Measurements from ENCODE around the gene LRRN3. TPM values are rescaled to one million over a fixed set of nuclear protein-coding genes. Genes with fewer than 3 reads are reported as not detected.

The LRRN3 gene
- polyA plus RNA-seq, 5 donors, result 34.4 to 75.3 (median 57.9) TPM

GRCh38 chr7:111103136-111103535 is 12.2 kb downstream of the LRRN3 start:
- no peak for DNase-seq

GRCh38 chr7:111103678-111104274 is 12.8 kb downstream of the LRRN3 start:
- no peak for DNase-seq

GRCh38 chr7:111104710-111105109 is 13.8 kb downstream of the LRRN3 start:
- no peak for DNase-seq

GRCh38 chr7:111105269-111105668 is 14.3 kb downstream of the LRRN3 start:
- DNase-seq, result no peak

GRCh38 chr7:111107579-111107978 is 16.7 kb downstream of the LRRN3 start:
- peak; percentile 40 to 44 for DNase-seq

GRCh38 chr7:111108000-111108399 is 17.1 kb downstream of the LRRN3 start:
- peak in 1 of 2 donors; percentile 29 for DNase-seq

GRCh38 chr7:111108496-111108895 is 17.6 kb downstream of the LRRN3 start:
- no peak for DNase-seq

GRCh38 chr7:111112439-111112838 is 21.5 kb downstream of the LRRN3 start:
- DNase-seq, result no peak

GRCh38 chr7:111113263-111114017 is 22.5 kb downstream of the LRRN3 start:
- DNase-seq, result no peak

- DNase-seq, result no peak
These were observed 25.0 kb downstream of the LRRN3 start for GRCh38 chr7:111115966-111116365.

GRCh38 chr7:111126987-111127386 is 36.1 kb downstream of the LRRN3 start:
- DNase-seq, result no peak

- DNase-seq, result no peak
These were observed 38.5 kb downstream of the LRRN3 start for GRCh38 chr7:111129435-111129834.

- DNase-seq, result no peak
These were observed 41.9 kb downstream of the LRRN3 start for GRCh38 chr7:111132833-111133232.

GRCh38 chr7:111137296-111138192 is 46.6 kb downstream of the LRRN3 start:
- no peak for DNase-seq

GRCh38 chr7:111138193-111138569 is 47.3 kb downstream of the LRRN3 start:
- peak; percentile 14 to 26 for DNase-seq

GRCh38 chr7:111138586-111138985 is 47.7 kb downstream of the LRRN3 start:
- DNase-seq, result no peak

- no peak for DNase-seq
These were observed 49.4 kb downstream of the LRRN3 start for GRCh38 chr7:111140091-111140865.

GRCh38 chr7:111145472-111145871 is 54.5 kb downstream of the LRRN3 start:
- no peak for DNase-seq

GRCh38 chr7:111146136-111146535 is 55.2 kb downstream of the LRRN3 start:
- no peak for DNase-seq

GRCh38 chr7:111147708-111148533 is 57.0 kb downstream of the LRRN3 start:
- DNase-seq, result no peak

GRCh38 chr7:111150709-111151108 is 59.8 kb downstream of the LRRN3 start:
- DNase-seq, result no peak
